ENCODE results near the gene EEPD1. TPM values are rescaled to one million over a fixed set of nuclear protein-coding genes. Genes with fewer than 3 reads are reported as not detected.

Gene EEPD1
- polyA plus RNA-seq, 1 of the 3 experiments (the other 2 are of a cell fraction) = 5.0 TPM

- Histone ChIP-seq H3F3A (replicated peaks; ENCODE audit: insufficient read depth) (peaks cover 14% of the 10 kb centered on the region), H3K9ac (no peak overlapping the region), H3K27ac (ENCODE audit: low read depth in 2 of 2, low read length in 1 of 2) (no peak overlapping the region), H3K9me3 (no peaks in the 10 kb centered on the region), H3K9me2 (no peaks in the 10 kb centered on the region), H3K79me2 (ENCODE audit: insufficient read depth) (no peaks in the 10 kb centered on the region), H3K36me3 (replicated peaks in 1 of 2; ENCODE audit: control insufficient read depth in 1 of 2, insufficient read depth in 2 of 2, low read length in 1 of 2) (no peaks in the 10 kb centered on the region), H3K4me3 (ENCODE audit: low read depth in 2 of 2, low read length in 1 of 2) (no peak overlapping the region), H4K20me1 (ENCODE audit: insufficient read depth) (no peaks in the 10 kb centered on the region), H2AFZ (ENCODE audit: low read depth) (no peak overlapping the region), H3K4me2 (no peak overlapping the region), H3K4me1 (ENCODE audit: control insufficient read depth in 1 of 2, insufficient read depth in 2 of 2, low read depth in 1 of 2, low read length in 1 of 2) (peaks cover 26% of the 10 kb centered on the region in 2 experiments), H3K27me3 (ENCODE audit: insufficient read depth) (no peaks in the 10 kb centered on the region)
- POLR2A ChIA-PET = no interaction called here
- DNase-seq = no peak
- whole genome bisulfite sequencing (ENCODE audit: low lambda C conversion rate) = 89% methylated on average over 10 of the region's 10 CpGs
- CTCF ChIA-PET = interaction anchor here (1.0 to 25.4 kb wide), 3 partner anchors 10 to 321 kb away, joined by 4 to 369 read pairs (median 265); no protein-coding TSS in a partner anchor
- TF ChIP-seq MXI1 (IDR thresholded peaks at IDR 0.05; ENCODE audit: low read depth, low read length) = no peak
Measured at GRCh38 chr7:36306722-36307121, 153.7 kb downstream of the EEPD1 start.

DNA sequence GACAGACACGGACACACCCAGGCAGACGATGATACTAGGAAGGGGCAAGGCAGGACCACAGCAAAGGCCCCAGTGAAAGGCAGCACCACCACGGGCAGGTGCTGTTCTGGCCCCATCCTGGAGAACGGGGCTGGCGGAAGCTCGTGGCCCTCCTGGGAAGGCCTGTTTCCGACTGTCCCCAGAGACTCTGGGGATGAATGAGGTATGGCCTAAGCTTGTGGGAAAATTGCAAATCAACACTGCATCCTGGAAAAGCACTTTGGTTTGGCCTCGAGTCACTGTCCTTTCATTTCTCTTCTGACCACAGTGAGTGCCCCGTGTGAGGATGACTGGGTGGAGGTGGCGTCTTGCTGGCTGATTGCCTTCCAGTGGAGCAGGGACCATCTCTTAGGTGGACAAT lies 155.0 kb downstream of the EEPD1 start:
- ChIA-PET POLR2A (no interaction called here), CTCF (interaction anchor here (1.0 to 25.4 kb wide), 4 partner anchors 9 to 332 kb away, joined by 3 to 369 read pairs (median 136); no protein-coding TSS in a partner anchor)
- H2AFZ ChIP-seq (ENCODE audit: low read depth) = no peak overlapping the region
- H3K4me1 ChIP-seq (ENCODE audit: control insufficient read depth in 1 of 2, insufficient read depth in 2 of 2, low read depth in 1 of 2, low read length in 1 of 2) = peaks cover 18% of the 10 kb centered on the region in 2 experiments
- no peaks in the 10 kb centered on the region for H3K27me3 ChIP-seq (ENCODE audit: insufficient read depth)
- H3K4me3 ChIP-seq (ENCODE audit: low read depth in 2 of 2, low read length in 1 of 2) = no peak overlapping the region
- no peaks in the 10 kb centered on the region for H3K79me2 ChIP-seq (ENCODE audit: insufficient read depth)
- no peaks in the 10 kb centered on the region for H3K36me3 ChIP-seq (replicated peaks in 1 of 2; ENCODE audit: control insufficient read depth in 1 of 2, insufficient read depth in 2 of 2, low read length in 1 of 2)
- TF ChIP-seq GABPA (IDR thresholded peaks at IDR 0.05; ENCODE audit: low read depth) (no peak), EZH2phosphoT487 (IDR thresholded peaks at IDR 0.05; ENCODE audit: borderline replicate concordance, low read depth) (no peak), EP300 (IDR thresholded peaks at IDR 0.05; ENCODE audit: borderline replicate concordance in 1 of 2, low read depth in 1 of 2, low read length in 1 of 2) (no peak), SIN3A (IDR thresholded peaks at IDR 0.05; ENCODE audit: borderline replicate concordance, low read depth, low read length) (no peak), CHD2 (IDR thresholded peaks at IDR 0.05; ENCODE audit: low read length, partially characterized antibody) (no peak), TCF12 (IDR thresholded peaks at IDR 0.05) (no peak), YY1 (IDR thresholded peaks at IDR 0.05; ENCODE audit: low read depth) (no peak), ELF1 (IDR thresholded peaks at IDR 0.05) (no peak), POLR2AphosphoS5 (IDR thresholded peaks at IDR 0.05; ENCODE audit: low read depth, low read length) (no peak), RAD21 (IDR thresholded peaks at IDR 0.05; ENCODE audit: low read length) (no peak), FOXJ3 (CRISPR knock-in tag; IDR thresholded peaks at IDR 0.05) (no peak), GATA2 (CRISPR knock-in tag; IDR thresholded peaks at IDR 0.05) (no peak), TEAD4 (IDR thresholded peaks at IDR 0.05; ENCODE audit: borderline replicate concordance, insufficient read depth) (no peak), MEF2A (IDR thresholded peaks at IDR 0.05; ENCODE audit: borderline replicate concordance, low read depth) (no peak), ZBTB33 (IDR thresholded peaks at IDR 0.05; ENCODE audit: borderline replicate concordance, low read depth) (no peak)
- TF ChIP-seq, protein P1, sequence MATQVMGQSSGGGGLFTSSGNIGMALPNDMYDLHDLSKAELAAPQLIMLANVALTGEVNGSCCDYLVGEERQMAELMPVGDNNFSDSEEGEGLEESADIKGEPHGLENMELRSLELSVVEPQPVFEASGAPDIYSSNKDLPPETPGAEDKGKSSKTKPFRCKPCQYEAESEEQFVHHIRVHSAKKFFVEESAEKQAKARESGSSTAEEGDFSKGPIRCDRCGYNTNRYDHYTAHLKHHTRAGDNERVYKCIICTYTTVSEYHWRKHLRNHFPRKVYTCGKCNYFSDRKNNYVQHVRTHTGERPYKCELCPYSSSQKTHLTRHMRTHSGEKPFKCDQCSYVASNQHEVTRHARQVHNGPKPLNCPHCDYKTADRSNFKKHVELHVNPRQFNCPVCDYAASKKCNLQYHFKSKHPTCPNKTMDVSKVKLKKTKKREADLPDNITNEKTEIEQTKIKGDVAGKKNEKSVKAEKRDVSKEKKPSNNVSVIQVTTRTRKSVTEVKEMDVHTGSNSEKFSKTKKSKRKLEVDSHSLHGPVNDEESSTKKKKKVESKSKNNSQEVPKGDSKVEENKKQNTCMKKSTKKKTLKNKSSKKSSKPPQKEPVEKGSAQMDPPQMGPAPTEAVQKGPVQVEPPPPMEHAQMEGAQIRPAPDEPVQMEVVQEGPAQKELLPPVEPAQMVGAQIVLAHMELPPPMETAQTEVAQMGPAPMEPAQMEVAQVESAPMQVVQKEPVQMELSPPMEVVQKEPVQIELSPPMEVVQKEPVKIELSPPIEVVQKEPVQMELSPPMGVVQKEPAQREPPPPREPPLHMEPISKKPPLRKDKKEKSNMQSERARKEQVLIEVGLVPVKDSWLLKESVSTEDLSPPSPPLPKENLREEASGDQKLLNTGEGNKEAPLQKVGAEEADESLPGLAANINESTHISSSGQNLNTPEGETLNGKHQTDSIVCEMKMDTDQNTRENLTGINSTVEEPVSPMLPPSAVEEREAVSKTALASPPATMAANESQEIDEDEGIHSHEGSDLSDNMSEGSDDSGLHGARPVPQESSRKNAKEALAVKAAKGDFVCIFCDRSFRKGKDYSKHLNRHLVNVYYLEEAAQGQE (IDR thresholded peaks at IDR 0.05; ENCODE audit: low read depth, low read length) = no peak
- TF ChIP-seq, protein P2, sequence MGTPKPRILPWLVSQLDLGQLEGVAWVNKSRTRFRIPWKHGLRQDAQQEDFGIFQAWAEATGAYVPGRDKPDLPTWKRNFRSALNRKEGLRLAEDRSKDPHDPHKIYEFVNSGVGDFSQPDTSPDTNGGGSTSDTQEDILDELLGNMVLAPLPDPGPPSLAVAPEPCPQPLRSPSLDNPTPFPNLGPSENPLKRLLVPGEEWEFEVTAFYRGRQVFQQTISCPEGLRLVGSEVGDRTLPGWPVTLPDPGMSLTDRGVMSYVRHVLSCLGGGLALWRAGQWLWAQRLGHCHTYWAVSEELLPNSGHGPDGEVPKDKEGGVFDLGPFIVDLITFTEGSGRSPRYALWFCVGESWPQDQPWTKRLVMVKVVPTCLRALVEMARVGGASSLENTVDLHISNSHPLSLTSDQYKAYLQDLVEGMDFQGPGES (IDR thresholded peaks at IDR 0.05; ENCODE audit: low read depth, low read length) = no peak
- H3K4me2 ChIP-seq = no peak overlapping the region
- H4K20me1 ChIP-seq (ENCODE audit: insufficient read depth) = no peaks in the 10 kb centered on the region
- DNase-seq = no peak
- H3K27ac ChIP-seq (ENCODE audit: low read depth in 2 of 2, low read length in 1 of 2) = no peak overlapping the region
- H3F3A ChIP-seq (replicated peaks; ENCODE audit: insufficient read depth) = peaks cover 6% of the 10 kb centered on the region
- H3K9me3 ChIP-seq = no peaks in the 10 kb centered on the region
- WGBS (ENCODE audit: low lambda C conversion rate) = 85% methylated on average over 10 of the region's 10 CpGs
- no peak overlapping the region for H3K9ac ChIP-seq
- no peaks in the 10 kb centered on the region for H3K9me2 ChIP-seq

Measured in SK-N-SH (cell line).